Upper lobe of left lung (tissue), 4 donors: Measurements from ENCODE around the gene SIN3A.

Experiments used
- POLR2A ChIP-seq, 4 donors: fragments of 450-650 bp; IDR thresholded peaks; one replicate each; pipeline ENCODE4 v1.5.1; 2016 to 2017; ENCODE audit warnings: antibody characterized with exemption in 4 of 4, mild to moderate bottlenecking in 2 of 4
- POLR2AphosphoS5 ChIP-seq, 2 donors: sonication (generic); formaldehyde crosslinking; IDR thresholded peaks; one replicate each; pipeline ENCODE4 v1.5.1; 2017; ENCODE audit warnings: antibody characterized with exemption in 2 of 2
- TF ChIP-seq, protein P1 (sequence below), 6 experiments: fragments of 450-650 bp in 4 of 6; fragments of 200-600 bp in 2 of 6; sonication (generic) in 2 of 6; IDR thresholded peaks; one replicate each; pipeline ENCODE4 v1.5.1; 2016 to 2019; ENCODE audit warnings: antibody characterized with exemption in 6 of 6

GRCh38 chr15:75358771-75359536 lies 92.5 kb downstream of the SIN3A start:
- TF ChIP-seq, protein P1, sequence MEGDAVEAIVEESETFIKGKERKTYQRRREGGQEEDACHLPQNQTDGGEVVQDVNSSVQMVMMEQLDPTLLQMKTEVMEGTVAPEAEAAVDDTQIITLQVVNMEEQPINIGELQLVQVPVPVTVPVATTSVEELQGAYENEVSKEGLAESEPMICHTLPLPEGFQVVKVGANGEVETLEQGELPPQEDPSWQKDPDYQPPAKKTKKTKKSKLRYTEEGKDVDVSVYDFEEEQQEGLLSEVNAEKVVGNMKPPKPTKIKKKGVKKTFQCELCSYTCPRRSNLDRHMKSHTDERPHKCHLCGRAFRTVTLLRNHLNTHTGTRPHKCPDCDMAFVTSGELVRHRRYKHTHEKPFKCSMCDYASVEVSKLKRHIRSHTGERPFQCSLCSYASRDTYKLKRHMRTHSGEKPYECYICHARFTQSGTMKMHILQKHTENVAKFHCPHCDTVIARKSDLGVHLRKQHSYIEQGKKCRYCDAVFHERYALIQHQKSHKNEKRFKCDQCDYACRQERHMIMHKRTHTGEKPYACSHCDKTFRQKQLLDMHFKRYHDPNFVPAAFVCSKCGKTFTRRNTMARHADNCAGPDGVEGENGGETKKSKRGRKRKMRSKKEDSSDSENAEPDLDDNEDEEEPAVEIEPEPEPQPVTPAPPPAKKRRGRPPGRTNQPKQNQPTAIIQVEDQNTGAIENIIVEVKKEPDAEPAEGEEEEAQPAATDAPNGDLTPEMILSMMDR (IDR thresholded peaks at IDR 0.05), result no peak
- TF ChIP-seq POLR2A (IDR thresholded peaks at IDR 0.05), result no peak
- TF ChIP-seq POLR2AphosphoS5 (IDR thresholded peaks at IDR 0.05), result no peak
